CMK (cell line): ENCODE results near the gene CASP14.
A peak's percentile ranks its signal among the peaks of the same experiment; 100 is the strongest.
"Not testable (repeated sequence)": the region's sequence is repeated elsewhere in the genome, so short reads cannot be mapped to it uniquely, and the experiment has no call there.

ENCODE experiments used
- DNase-seq: peaks from one replicate; pipeline ENCODE4 v3.0.0-alpha.2; 2010; ENCODE audit warnings: low read depth

The CASP14 gene

GRCh38 chr19:15072930-15073647 lies 23.8 kb downstream of the CASP14 start:
- DNase-seq, result no peak

- no peak for DNase-seq
Observed at GRCh38 chr19:15074371-15074770, 25.1 kb downstream of the CASP14 start.

DNA sequence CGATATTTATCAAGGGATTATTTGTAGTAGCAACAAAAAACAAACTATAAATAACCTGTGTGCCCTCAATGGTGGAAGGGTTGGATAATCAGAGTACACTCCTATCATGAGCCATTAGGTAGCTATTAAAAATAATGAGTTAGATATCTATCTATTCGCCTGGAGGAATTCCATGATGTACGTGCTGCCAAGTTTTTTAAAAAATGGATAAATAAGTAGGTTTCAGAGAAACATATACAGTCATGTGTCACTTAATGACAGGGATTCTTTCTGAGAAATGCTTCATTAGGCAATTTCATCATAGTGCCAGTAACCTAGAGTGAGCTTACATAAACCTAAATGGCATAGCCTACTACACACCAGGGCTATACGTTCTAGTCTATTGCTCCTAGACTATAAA lies 26.5 kb downstream of the CASP14 start:
- DNase-seq, result no peak

DNA sequence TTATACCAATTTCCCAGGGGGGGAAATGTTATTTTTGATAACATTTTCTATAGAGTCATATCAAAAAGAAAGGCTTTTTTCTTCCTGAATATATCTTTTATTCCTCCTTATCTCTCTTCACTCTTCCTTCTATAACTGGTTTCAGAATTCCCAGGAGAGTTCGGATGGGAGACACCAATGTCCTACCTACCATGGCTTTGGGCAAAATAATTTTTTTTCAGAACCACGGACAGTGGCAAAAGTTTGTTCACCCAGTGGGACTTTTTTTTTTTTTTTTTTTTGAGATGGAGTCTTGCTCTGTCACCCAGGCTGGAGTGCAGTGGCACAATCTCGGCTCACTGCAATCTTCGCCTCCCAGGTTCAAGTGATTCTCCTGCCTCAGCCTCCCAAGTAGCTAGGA lies 30.7 kb downstream of the CASP14 start:
- not testable (repeated sequence) for DNase-seq

DNA sequence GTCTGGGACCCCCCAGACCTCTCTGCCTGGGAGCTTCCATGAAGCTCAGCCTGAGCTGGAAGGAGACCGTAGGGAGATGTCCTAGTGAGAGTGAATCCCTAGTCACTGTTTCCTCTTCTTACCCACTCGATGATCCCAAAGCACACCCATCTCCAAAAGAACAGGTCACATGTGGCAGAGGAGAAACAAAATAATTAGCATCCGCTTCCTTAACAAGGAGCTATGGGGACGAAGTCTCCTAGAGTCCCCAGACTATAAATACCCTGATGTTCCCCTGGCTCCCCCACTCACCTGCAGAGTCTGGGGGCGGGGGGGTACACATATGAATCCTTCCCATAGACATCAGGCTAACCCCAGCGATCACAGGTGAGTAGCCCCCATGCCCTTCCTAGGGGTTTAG lies 32.6 kb downstream of the CASP14 start, which contains the start of gene OR1I1:
OR1I1 (plus strand) TSS at position 301 of the 400 bp plus-strand sequence. CDS start 4,855 bp downstream, outside the sequence.
- no peak for DNase-seq

DNA sequence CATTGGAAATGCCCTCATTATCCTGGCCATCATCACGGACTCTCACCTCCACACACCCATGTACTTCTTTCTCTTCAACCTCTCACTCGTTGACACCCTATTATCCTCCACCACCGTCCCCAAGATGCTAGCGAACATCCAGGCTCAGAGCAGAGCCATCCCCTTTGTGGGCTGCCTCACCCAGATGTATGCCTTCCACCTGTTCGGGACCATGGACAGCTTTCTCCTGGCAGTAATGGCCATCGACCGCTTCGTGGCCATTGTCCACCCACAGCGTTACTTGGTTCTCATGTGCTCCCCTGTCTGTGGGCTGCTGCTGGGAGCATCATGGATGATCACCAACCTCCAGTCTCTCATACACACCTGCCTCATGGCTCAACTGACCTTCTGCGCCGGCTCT lies 37.9 kb downstream of the CASP14 start:
- DNase-seq, result no peak

DNA sequence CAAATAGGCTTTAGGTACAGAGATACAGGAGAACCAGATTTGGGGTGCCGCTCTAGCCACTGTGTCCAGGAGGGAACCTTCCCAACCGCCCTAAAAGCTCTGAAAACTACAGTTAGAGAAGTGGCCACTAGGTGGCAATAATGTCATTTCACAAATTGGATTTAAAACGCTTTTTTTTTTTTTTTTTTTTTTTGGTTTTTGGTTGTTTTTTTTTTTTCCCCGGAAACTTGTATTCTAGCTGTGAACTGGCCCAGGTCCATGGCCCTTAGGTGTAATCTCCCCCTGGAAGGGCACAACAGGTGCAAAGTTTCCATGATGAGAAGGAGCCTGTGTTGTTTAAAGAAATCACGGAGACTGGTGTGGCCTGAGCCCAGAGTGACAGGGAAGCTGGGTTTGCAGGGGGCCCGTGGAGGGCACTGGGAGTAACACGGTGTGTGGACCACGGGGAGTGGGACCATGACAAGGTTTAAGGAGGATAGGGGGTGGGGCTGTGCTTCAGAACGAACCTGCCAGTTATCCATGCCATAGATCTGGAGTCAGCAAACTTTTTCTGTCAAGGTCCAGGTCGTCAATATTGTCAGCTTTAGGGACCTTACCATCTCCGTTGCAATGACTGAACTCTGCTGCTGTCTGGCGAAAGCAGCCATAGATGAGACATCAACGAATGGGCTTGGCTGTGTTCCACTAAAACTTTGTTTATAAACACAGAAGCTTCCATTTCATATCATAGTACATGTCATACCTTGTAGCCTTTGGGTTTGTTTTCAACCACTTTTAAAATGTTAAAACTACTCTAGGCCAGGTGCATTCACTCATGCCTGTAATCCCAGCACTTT lies 42.9 kb downstream of the CASP14 start:
- DNase-seq, result no peak

GRCh38 chr19:15093001-15093400 lies 43.7 kb downstream of the CASP14 start:
- no peak for DNase-seq

GRCh38 chr19:15096223-15096622 lies 46.9 kb downstream of the CASP14 start:
- DNase-seq, result no peak

DNA sequence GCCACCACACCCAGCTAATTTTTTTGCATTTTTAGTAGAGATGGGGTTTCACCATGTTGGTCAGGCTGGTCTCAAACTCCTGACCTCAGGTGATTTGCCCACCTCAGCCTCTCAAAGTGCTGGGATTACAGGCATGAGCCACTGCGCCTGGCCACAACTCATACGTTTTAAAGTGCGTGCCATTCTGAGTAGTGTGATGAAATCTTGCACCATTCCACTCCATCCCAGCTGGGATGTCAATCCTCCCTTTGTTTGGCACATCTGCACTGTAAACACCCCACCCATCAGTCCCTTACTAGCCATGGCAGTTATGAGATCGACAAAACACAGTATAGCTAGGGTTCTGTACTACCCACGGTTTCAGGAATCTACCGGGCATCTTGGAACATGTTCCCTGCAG lies 48.7 kb downstream of the CASP14 start:
- DNase-seq, result not testable (repeated sequence)

DNA sequence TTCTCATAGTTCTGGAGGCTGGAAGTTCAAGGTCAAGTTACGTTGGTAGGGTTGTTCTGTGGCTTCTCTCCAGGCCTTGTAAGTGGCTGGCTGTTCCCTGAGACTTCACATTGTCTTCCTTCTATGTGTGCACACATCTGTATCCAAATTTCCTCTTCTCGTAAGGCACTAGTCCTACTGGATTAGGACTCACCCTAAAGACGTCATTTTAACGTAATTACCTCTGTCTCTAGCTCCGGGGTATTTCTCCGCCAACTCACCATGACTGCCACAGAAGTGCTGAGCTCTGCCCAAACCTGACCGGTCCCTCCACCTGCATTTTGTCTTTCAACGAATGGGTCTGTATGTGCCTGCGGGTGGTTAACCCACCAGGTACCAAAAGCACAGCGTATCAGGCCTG lies 49.2 kb downstream of the CASP14 start:
- DNase-seq, result no peak

GRCh38 chr19:15099017-15099582 lies 49.8 kb downstream of the CASP14 start:
- no peak for DNase-seq

DNA sequence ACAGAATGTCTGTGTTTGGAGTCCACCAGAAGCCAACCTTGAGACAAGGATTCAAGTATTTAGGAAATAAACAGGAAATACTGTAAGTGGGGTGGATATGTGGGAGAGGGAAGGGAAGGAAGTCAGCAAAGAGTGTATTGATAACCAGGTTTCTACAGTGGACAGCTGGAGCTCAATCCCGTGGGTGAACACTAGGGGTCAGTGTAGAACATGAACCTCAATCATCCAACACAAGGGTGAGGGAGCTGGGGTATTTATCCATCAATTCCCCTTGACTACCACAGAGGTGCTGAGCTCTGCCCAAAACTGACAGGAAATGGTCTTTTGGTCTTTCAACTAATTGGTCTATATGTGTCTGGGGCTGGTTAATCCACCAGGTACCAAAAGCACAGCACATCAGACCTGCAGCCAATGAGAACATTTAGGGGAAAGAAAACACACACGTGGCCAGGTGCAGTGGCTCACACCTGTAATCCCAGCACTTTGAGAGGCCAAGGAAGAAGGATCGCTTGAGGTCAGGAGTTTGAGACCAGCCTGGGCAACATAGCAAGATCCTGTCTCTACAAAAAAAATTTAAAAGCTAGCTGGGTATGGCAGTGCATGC lies 52.3 kb downstream of the CASP14 start:
- DNase-seq, result peak; percentile 61

- no peak for DNase-seq
Observed at GRCh38 chr19:15104003-15104402, 54.7 kb downstream of the CASP14 start.

DNA sequence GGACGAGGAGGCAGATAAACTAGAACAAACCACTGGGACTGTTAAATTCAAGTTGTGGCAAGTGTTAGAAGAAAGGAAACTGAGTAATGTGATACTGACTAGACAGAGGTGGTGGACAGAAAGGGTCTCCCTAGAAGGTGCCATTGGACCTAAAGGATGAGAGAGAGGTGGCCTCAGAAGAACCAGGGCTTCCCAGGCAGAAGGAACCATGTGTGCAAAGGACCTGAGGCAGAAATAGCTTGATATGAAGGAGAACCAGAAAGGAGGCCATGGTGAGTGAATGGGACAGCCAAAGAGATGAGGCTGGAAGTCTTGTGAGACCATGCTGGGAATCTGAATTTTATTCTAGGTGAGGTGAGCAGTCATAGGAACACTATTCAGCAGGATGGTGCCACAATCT lies 55.1 kb downstream of the CASP14 start:
- DNase-seq, result no peak

- no peak for DNase-seq
Observed at GRCh38 chr19:15105044-15105443, 55.8 kb downstream of the CASP14 start.

- no peak for DNase-seq
Observed at GRCh38 chr19:15107061-15108010, 58.1 kb downstream of the CASP14 start, which contains the start of gene SYDE1. Gene SYDE1, plus strand, starts transcription at chr19:15107401. Its CDS starts 33 bp downstream, at chr19:15107434.
